H1 (cell line): Measurements from ENCODE around the gene RAD51B. TPM values are rescaled to one million over a fixed set of nuclear protein-coding genes. Genes with fewer than 3 reads are reported as not detected.

ENCODE experiments used
- CTCF ChIA-PET: fragments of 300-600 bp; sonication (Branson Sonifier 250); formaldehyde crosslinking; loops from one replicate; lab custom pipeline; 2021; ENCODE audit not compliant: partially characterized antibody; lab: Charles Lee
- POLR2A ChIA-PET: fragments of 300-600 bp; sonication (Branson Sonifier 250); formaldehyde crosslinking; loops from one replicate; lab custom pipeline; 2021; ENCODE audit warnings: inconsistent platforms; ENCODE audit not compliant: partially characterized antibody; lab: Charles Lee
- DNase-seq, 2 experiments: peaks; one replicate each; pipeline versions ENCODE4 v3.0.0 to v3.0.0-alpha.2; 2010 to 2022; ENCODE audit warnings: low spot score in 2 of 2, low read depth in 1 of 2, mixed read lengths in 1 of 2
- FAIRE-seq: peaks from 2 replicates; lab custom pipeline; 2011; peaks lifted over from hg19 to GRCh38; lab: Jason Lieb, UNC
- H2AFZ ChIP-seq: 2 replicates; pipeline ENCODE4 v1.8.1; 2012; ENCODE audit warnings: low read length, inconsistent platforms
- H2AK5ac ChIP-seq: 2 replicates; pipeline ENCODE4 v1.6.1; 2013; ENCODE audit warnings: low read depth, low read length
- H2BK120ac ChIP-seq: replicated peaks from 2 replicates; pipeline ENCODE3; 2013; ENCODE audit warnings: low read depth, low read length, inconsistent platforms
- H2BK12ac ChIP-seq: 2 replicates; pipeline ENCODE4 v1.6.1; 2013; ENCODE audit warnings: low read depth, low read length
- H2BK15ac ChIP-seq: 2 replicates; pipeline ENCODE4 v1.6.1; 2013; ENCODE audit warnings: low read length
- H2BK20ac ChIP-seq: 2 replicates; pipeline ENCODE4 v1.6.1; 2013; ENCODE audit warnings: low read length
- H2BK5ac ChIP-seq: 2 replicates; pipeline ENCODE4 v1.6.1; 2013; ENCODE audit warnings: low read depth, low read length
- H3K14ac ChIP-seq: 2 replicates; pipeline ENCODE4 v1.6.1; 2013; ENCODE audit warnings: inconsistent platforms; ENCODE audit not compliant: insufficient read length
- H3K18ac ChIP-seq: 2 replicates; pipeline ENCODE4 v1.6.1; 2013; ENCODE audit warnings: low read length; ENCODE audit errors: extremely low read depth
- H3K23ac ChIP-seq: 2 replicates; pipeline ENCODE4 v1.6.1; 2013; ENCODE audit warnings: inconsistent platforms; ENCODE audit not compliant: insufficient read length
- H3K23me2 ChIP-seq: 2 replicates; pipeline ENCODE4 v1.6.1; 2013; ENCODE audit warnings: low read depth, low read length
- H3K27ac ChIP-seq: 2 replicates; pipeline ENCODE4 v1.6.1; 2011; ENCODE audit warnings: low read depth, low read length, inconsistent platforms
- H3K27me3 ChIP-seq, 4 experiments: replicated peaks in 1 of 4; 1 replicate in 1 of 4; 2 replicates in 3 of 4; pipeline versions ENCODE4 v1.6.1 to v1.8.1; 2011 to 2013; ENCODE audit warnings: low read length in 3 of 4, mild to moderate bottlenecking in 3 of 4, inconsistent platforms in 2 of 4, mixed read lengths in 2 of 4, moderate library complexity in 1 of 4; ENCODE audit not compliant: control insufficient read depth in 3 of 4, insufficient read depth in 3 of 4; ENCODE audit errors: extremely low read depth in 1 of 4
- H3K36me3 ChIP-seq, 4 experiments: 2 replicates each; pipeline versions ENCODE4 v1.6.1 to v1.8.1; 2011 to 2013; ENCODE audit warnings: mild to moderate bottlenecking in 4 of 4, low read length in 3 of 4, moderate library complexity in 2 of 4, control low read depth in 1 of 4, inconsistent platforms in 1 of 4; ENCODE audit not compliant: insufficient read depth in 4 of 4, control insufficient read depth in 2 of 4
- H3K4ac ChIP-seq: replicated peaks from 2 replicates; pipeline ENCODE3; 2013; ENCODE audit warnings: low read length, low read depth, mixed read lengths, inconsistent platforms; ENCODE audit not compliant: insufficient read length
- H3K4me1 ChIP-seq, 4 experiments: replicated peaks in 1 of 4; 1 replicate in 1 of 4; 2 replicates in 3 of 4; pipeline versions ENCODE4 v1.6.1 to v1.8.1; 2011 to 2013; ENCODE audit warnings: low read length in 3 of 4, inconsistent platforms in 2 of 4, mixed read lengths in 1 of 4; ENCODE audit not compliant: insufficient read depth in 4 of 4, control insufficient read depth in 3 of 4
- H3K4me2 ChIP-seq, 2 experiments: 2 replicates each; pipeline versions ENCODE4 v1.6.1 to v1.8.1; 2011 to 2013; ENCODE audit warnings: low read depth in 2 of 2, low read length in 2 of 2, control low read depth in 1 of 2, inconsistent platforms in 1 of 2, mild to moderate bottlenecking in 1 of 2; ENCODE audit not compliant: insufficient read depth in 1 of 2
- H3K4me3 ChIP-seq, 4 experiments: fragments of 200-600, 300-600 bp in 1 of 4; sonication (generic), shearing (Covaris generic), sonication (Bioruptor Twin) in 1 of 4; 2 replicates each; pipeline versions ENCODE4 v1.5.1 to v1.8.1; 2011 to 2016; ENCODE audit warnings: low read length in 4 of 4, low read depth in 3 of 4, control low read depth in 2 of 4, inconsistent platforms in 2 of 4, mild to moderate bottlenecking in 2 of 4, mixed read lengths in 1 of 4, moderate library complexity in 1 of 4; ENCODE audit not compliant: insufficient read depth in 2 of 4; ENCODE audit errors: extremely low read depth in 1 of 4
- H3K56ac ChIP-seq: replicated peaks from 2 replicates; pipeline ENCODE3; 2013; ENCODE audit warnings: low read depth, mild to moderate bottlenecking, mixed read lengths, low read length, inconsistent platforms; ENCODE audit not compliant: insufficient read length
- H3K79me1 ChIP-seq: 2 replicates; pipeline ENCODE4 v1.6.1; 2013; ENCODE audit warnings: low read depth, low read length, control low read depth
- H3K79me2 ChIP-seq, 2 experiments: 2 replicates each; pipeline versions ENCODE4 v1.6.1 to v1.8.1; 2012 to 2013; ENCODE audit warnings: low read length in 2 of 2, mild to moderate bottlenecking in 2 of 2, inconsistent platforms in 1 of 2; ENCODE audit not compliant: insufficient read depth in 2 of 2, control insufficient read depth in 1 of 2
- H3K9ac ChIP-seq, 4 experiments: replicated peaks in 1 of 4; 1 replicate in 1 of 4; 2 replicates in 3 of 4; pipeline versions ENCODE4 v1.6.1 to v1.8.1; 2011 to 2013; ENCODE audit warnings: low read depth in 3 of 4, low read length in 3 of 4, control low read depth in 2 of 4, mild to moderate bottlenecking in 2 of 4, moderate library complexity in 2 of 4, inconsistent platforms in 1 of 4; ENCODE audit errors: extremely low read depth in 1 of 4
- H3K9me3 ChIP-seq, 2 experiments: 2 replicates each; pipeline versions ENCODE4 v1.6.1 to v1.8.1; 2012 to 2013; ENCODE audit warnings: mild to moderate bottlenecking in 2 of 2, moderate library complexity in 2 of 2, control low read depth in 1 of 2, inconsistent platforms in 1 of 2, low read depth in 1 of 2, low read length in 1 of 2, mixed read lengths in 1 of 2; ENCODE audit not compliant: insufficient read depth in 2 of 2
- H4K20me1 ChIP-seq, 2 experiments: replicated peaks in 1 of 2; 2 replicates each; pipeline versions ENCODE3 to v1.8.1; 2011 to 2013; ENCODE audit warnings: inconsistent platforms in 2 of 2, low read length in 2 of 2, mild to moderate bottlenecking in 1 of 2; ENCODE audit not compliant: insufficient read depth in 2 of 2, control insufficient read depth in 1 of 2
- H4K5ac ChIP-seq: 2 replicates; pipeline ENCODE4 v1.6.1; 2013; ENCODE audit warnings: low read length, low read depth, mixed read lengths, inconsistent platforms; ENCODE audit not compliant: insufficient read length
- H4K8ac ChIP-seq: 2 replicates; pipeline ENCODE4 v1.8.0; 2013; ENCODE audit warnings: mild to moderate bottlenecking, moderate library complexity, low read length, inconsistent platforms; ENCODE audit not compliant: insufficient read depth; ENCODE audit errors: extremely low read depth
- H4K91ac ChIP-seq: replicated peaks from 2 replicates; pipeline ENCODE3; 2013; ENCODE audit warnings: low read length, mixed read lengths, inconsistent platforms; ENCODE audit not compliant: insufficient read length
- CTBP2 ChIP-seq: IDR thresholded peaks from 2 replicates; pipeline ENCODE4 v1.7.0; 2011; ENCODE audit warnings: borderline replicate concordance, mild to moderate bottlenecking, moderate library complexity, mixed read lengths, low read length; ENCODE audit not compliant: insufficient read depth, insufficient read length
- EP300 ChIP-seq, 2 experiments: IDR thresholded peaks; 1 replicate in 1 of 2; 2 replicates in 1 of 2; pipeline ENCODE4 v1.6.1; 2011 to 2012; ENCODE audit warnings: low read depth in 2 of 2, low read length in 2 of 2, mild to moderate bottlenecking in 2 of 2, borderline replicate concordance in 1 of 2, inconsistent platforms in 1 of 2, moderate library complexity in 1 of 2
- EZH2 ChIP-seq: fragments of 200-600 bp; sonication (generic); IDR thresholded peaks from 2 replicates; pipeline ENCODE4 v1.7.1; 2012; ENCODE audit warnings: low read depth, mild to moderate bottlenecking, moderate library complexity, low read length, inconsistent platforms; ENCODE audit not compliant: severe bottlenecking
- KDM1A ChIP-seq: fragments of 200-600, 300-600 bp; sonication (generic); IDR thresholded peaks from 2 replicates; pipeline ENCODE4 v1.7.1; 2016; ENCODE audit warnings: mild to moderate bottlenecking, low read length, borderline replicate concordance
- KDM5A ChIP-seq: fragments of 200-600 bp; IDR thresholded peaks from 2 replicates; pipeline ENCODE4 v1.7.1; 2012; ENCODE audit warnings: mild to moderate bottlenecking, low read length, inconsistent platforms, mixed read lengths
- MAFK ChIP-seq: IDR thresholded peaks from 2 replicates; pipeline ENCODE4 v1.6.1; 2012; ENCODE audit warnings: low read depth, mild to moderate bottlenecking, improper control_type of control experiment, low read length
- PHF8 ChIP-seq: fragments of 200-600 bp; sonication (generic); conservative IDR thresholded peaks from 2 replicates; pipeline ENCODE4 v1.7.1; 2012; ENCODE audit warnings: low read depth, mild to moderate bottlenecking, inconsistent platforms, low read length, moderate library complexity
- RAD21 ChIP-seq, 2 experiments: IDR thresholded peaks in 1 of 2; conservative IDR thresholded peaks in 1 of 2; 2 replicates each; pipeline ENCODE4 v1.6.1; 2011; ENCODE audit warnings: low read depth in 2 of 2, low read length in 2 of 2, improper control_type of control experiment in 1 of 2, inconsistent platforms in 1 of 2, mild to moderate bottlenecking in 1 of 2, moderate library complexity in 1 of 2
- RNF2 ChIP-seq: fragments of 200-900, 300-1000 bp; sonication (generic); IDR thresholded peaks from 2 replicates; pipeline ENCODE4 v1.7.1; 2016; ENCODE audit warnings: borderline replicate concordance, low read depth, mild to moderate bottlenecking, antibody characterized with exemption, low read length; ENCODE audit not compliant: poor library complexity, severe bottlenecking; ENCODE audit errors: missing control alignments
- SIRT6 ChIP-seq: IDR thresholded peaks from one replicate; pipeline ENCODE4 v1.7.1; 2012; ENCODE audit warnings: low read length, inconsistent platforms
- SIX5 ChIP-seq: IDR thresholded peaks from 2 replicates; pipeline ENCODE4 v1.6.1; 2011; ENCODE audit warnings: mild to moderate bottlenecking, low read depth, low read length
- SP2 ChIP-seq: IDR thresholded peaks from 2 replicates; pipeline ENCODE4 v1.6.1; 2012; ENCODE audit warnings: mild to moderate bottlenecking, low read length, inconsistent platforms
- TEAD4 ChIP-seq: IDR thresholded peaks from 2 replicates; pipeline ENCODE4 v1.6.1; 2012; ENCODE audit warnings: low read depth, low read length, inconsistent platforms, mixed read lengths
- ZNF274 ChIP-seq: IDR thresholded peaks from 2 replicates; pipeline ENCODE4 v1.7.0; 2012; ENCODE audit warnings: low read length, borderline replicate concordance; ENCODE audit errors: extremely low read depth
- WGBS, 2 experiments: shearing (Covaris generic) in 1 of 2; methylation state at CpG; one replicate each; pipeline versions ENCODE4 v1.1.6 to v1.1.7; 2013 to 2015; ENCODE audit warnings: low lambda C conversion rate in 2 of 2, mixed read lengths in 2 of 2, inconsistent platforms in 1 of 2, low coverage in 1 of 2, missing lambda C conversion rate in 1 of 2; ENCODE audit not compliant: insufficient replicate concordance in 2 of 2, insufficient coverage in 1 of 2, insufficient read length in 1 of 2; ENCODE audit errors: extremely low coverage in 1 of 2, missing lambda C conversion rate in 1 of 2; 5-methylcytosine and 5-hydroxymethylcytosine counted together
- polyA plus RNA-seq, 7 experiments: library from polyadenylated mRNA; depleted of rRNA in 3 of 7; stranded (reverse) in 5 of 7; unstranded in 2 of 7; fragments of >200 nt in 5 of 7; fragments of 200-250 nt in 2 of 7; gene quantifications; 1 replicate in 5 of 7; 2 replicates in 1 of 7; 4 replicates in 1 of 7; pipeline versions ENCODE4 v1.2.1 to v1.2.3, GENCODE V29; 2011 to 2013; ENCODE audit warnings: missing spikeins in 2 of 7, mixed read lengths in 2 of 7
- total RNA-seq: library from RNA; stranded (reverse); fragmentation: NEBNext Ultra II Directional; extraction: Animal tissue kit (Norgen Biotek cat#: 25700); gene quantifications from 2 replicates; pipeline ENCODE4 v1.2.1, GENCODE V29; 2021

Gene RAD51B
- total and polyA plus RNA-seq, 2 of the 8 experiments (the other 6 are each of a cell fraction or from before 2014, with no cell fraction given), result 3.9 to 14.9 TPM

GRCh38 chr14:67778792-67779191 is 40.8 kb upstream of the RAD51B start:
- no peak for FAIRE-seq
- Histone ChIP-seq H3K79me1 (no peaks in the 10 kb centered on the region), H3K14ac (no peak overlapping the region), H3K9ac (no peak overlapping the region), H3K4me3 (no peak overlapping the region), H3K9me3 (no peaks in the 10 kb centered on the region), H3K79me2 (no peaks in the 10 kb centered on the region), H2BK120ac (no peak overlapping the region), H3K4me2 (no peak overlapping the region), H2BK15ac (no peak overlapping the region)
- WGBS, 2 experiments, result 80% methylated on average over 1 of the region's 1 CpG; no CpG with 5 or more reads in 1 of the 2 experiments
- CTCF ChIA-PET, result no interaction called here
- TF ChIP-seq RAD21 (IDR thresholded peaks at IDR 0.05 in 1 of 2, conservative IDR thresholded peaks at IDR 0.05 in 1 of 2; ENCODE audit: low read depth in 2 of 2, low read length in 2 of 2) (no peak), SIX5 (no peak), EZH2 (no peak), TEAD4 (no peak), RNF2 (no peak), KDM5A (no peak), ZNF274 (no peak), KDM1A (no peak), EP300 (IDR thresholded peaks at IDR 0.05; ENCODE audit: borderline replicate concordance in 1 of 2, low read depth in 2 of 2, low read length in 2 of 2) (no peak), PHF8 (no peak), SP2 (no peak), CTBP2 (no peak), SIRT6 (no peak), MAFK (no peak)
- TF ChIP-seq, all 59 proteins: peak for 0
- no peak overlapping the region for H2BK5ac ChIP-seq
- H2BK20ac ChIP-seq, result no peak overlapping the region
- no peak overlapping the region for H2AK5ac ChIP-seq
- H4K5ac ChIP-seq, result no peak overlapping the region
- H3K36me3 ChIP-seq, result peaks cover 32 to 88% (median 73%) of the 10 kb centered on the region in 4 experiments
- H3K23ac ChIP-seq, result no peak overlapping the region
- no peak overlapping the region for H2AFZ ChIP-seq
- no peaks in the 10 kb centered on the region for H3K23me2 ChIP-seq
- H4K91ac ChIP-seq, result no peak overlapping the region
- H3K4me1 ChIP-seq, result no peaks in the 10 kb centered on the region
- no peak overlapping the region for H2BK12ac ChIP-seq
- no peak overlapping the region for H3K56ac ChIP-seq
- no peak overlapping the region for H3K27ac ChIP-seq
- H3K27me3 ChIP-seq, result no peaks in the 10 kb centered on the region
- no peak overlapping the region for H4K8ac ChIP-seq
- no peak overlapping the region for H3K4ac ChIP-seq
- no peak overlapping the region for H3K18ac ChIP-seq
- DNase-seq, result no peak
- peaks cover 0 to 8% of the 10 kb centered on the region in 2 experiments for H4K20me1 ChIP-seq
- POLR2A ChIA-PET, result interaction anchor here (1.2 kb wide), 1 partner anchor 18 kb away, joined by 3 read pairs; no protein-coding TSS in a partner anchor
